K562 (cell line): Measurements from ENCODE around the gene CRYM. TPM values are rescaled to one million over a fixed set of nuclear protein-coding genes. Genes with fewer than 3 reads are reported as not detected.

Source experiments
- ARID1B ChIP-seq: fragments of 450-650 bp; IDR thresholded peaks from 2 replicates; pipeline ENCODE4 v1.6.1; 2016; ENCODE audit warnings: antibody characterized with exemption, mild to moderate bottlenecking, inconsistent platforms
- BHLHE40 ChIP-seq: IDR thresholded peaks from 2 replicates; pipeline ENCODE4 v1.6.1; 2011; ENCODE audit warnings: low read length, improper control_type of control experiment
- BRF2 ChIP-seq: IDR thresholded peaks from 3 replicates; pipeline ENCODE4 v1.6.1; 2011; ENCODE audit warnings: borderline replicate concordance, mild to moderate bottlenecking; ENCODE audit not compliant: insufficient read length, insufficient read depth
- L3MBTL2 ChIP-seq: fragments of 450-650 bp; IDR thresholded peaks from 2 replicates; pipeline ENCODE4 v1.6.1; 2016; ENCODE audit warnings: mild to moderate bottlenecking, moderate library complexity
- MECOM ChIP-seq: fragments of 250-450 bp; sonication (Bioruptor Pico); IDR thresholded peaks from 2 replicates; pipeline ENCODE4 v1.8.0; 2022; ENCODE audit warnings: inconsistent platforms
- MEF2D ChIP-seq: conservative IDR thresholded peaks from 2 replicates; pipeline ENCODE4 v1.6.1; 2016; ENCODE audit warnings: low read depth, missing genetic modification characterization, missing compliant biosample characterization
- ZNF133 ChIP-seq: fragments of 250-450 bp; sonication (Bioruptor Pico); IDR thresholded peaks from 2 replicates; pipeline ENCODE4 v1.4.0; 2020; ENCODE audit warnings: mild to moderate bottlenecking
- polyA plus RNA-seq, 8 experiments: library from polyadenylated mRNA; depleted of rRNA in 4 of 8; stranded (reverse) in 5 of 8; unstranded in 3 of 8; fragments of >200 nt; fragmentation: Nextera tagmentation in 2 of 8; fragmentation: Illumina TruSeq in 1 of 8; extraction: Ambion mirVana in 2 of 8; extraction: Trizol in 1 of 8; gene quantifications; 2 replicates each; pipeline versions ENCODE4 v1.2.1 to v1.2.3, GENCODE V29; 2011 to 2014; ENCODE audit warnings: inconsistent platforms in 1 of 8, missing spikeins in 1 of 8
- total RNA-seq, 7 experiments: library from RNA; depleted of rRNA in 6 of 7; stranded (reverse); fragments of >200 nt in 6 of 7; fragmentation: Illumina TruSeq in 2 of 7; extraction: Trizol in 2 of 7; gene quantifications; 2 replicates each; pipeline versions ENCODE4 v1.2.1 to v1.2.3, GENCODE V29; 2011 to 2021; ENCODE audit warnings: low replicate concordance in 1 of 7
- TF ChIP-seq, protein P1 (sequence below): fragments of 450-650 bp; IDR thresholded peaks from 2 replicates; pipeline ENCODE4 v1.6.1; 2016; ENCODE audit warnings: borderline replicate concordance
- TF ChIP-seq, protein P2 (sequence below): fragments of 450-650 bp; IDR thresholded peaks from 2 replicates; pipeline ENCODE4 v1.6.1; 2017; ENCODE audit warnings: antibody characterized with exemption
- TF ChIP-seq, protein P3 (sequence below): sonication (generic); formaldehyde crosslinking; IDR thresholded peaks from 2 replicates; pipeline ENCODE4 v1.8.0; 2022; ENCODE audit warnings: mild to moderate bottlenecking, missing genetic modification reagents, borderline replicate concordance
- TF ChIP-seq, protein P4 (sequence below): fragments of 450-650 bp; conservative IDR thresholded peaks from 2 replicates; pipeline ENCODE4 v1.6.1; 2016; ENCODE audit warnings: missing genetic modification characterization, low read depth, mild to moderate bottlenecking, control low read depth, missing compliant biosample characterization
- TF ChIP-seq, protein P5 (sequence below), 2 experiments: fragments of 150-350 bp in 1 of 2; IDR thresholded peaks; 2 replicates each; pipeline ENCODE4 v1.6.1; 2012 to 2016; ENCODE audit warnings: low read depth in 2 of 2, low read length in 2 of 2, mild to moderate bottlenecking in 1 of 2, moderate library complexity in 1 of 2

The CRYM gene
- total and polyA plus RNA-seq, 9 of the 15 experiments (the other 6 are each of a cell fraction or from before 2014, with no cell fraction given): 0.08 to 0.98 (median 0.47) TPM

DNA sequence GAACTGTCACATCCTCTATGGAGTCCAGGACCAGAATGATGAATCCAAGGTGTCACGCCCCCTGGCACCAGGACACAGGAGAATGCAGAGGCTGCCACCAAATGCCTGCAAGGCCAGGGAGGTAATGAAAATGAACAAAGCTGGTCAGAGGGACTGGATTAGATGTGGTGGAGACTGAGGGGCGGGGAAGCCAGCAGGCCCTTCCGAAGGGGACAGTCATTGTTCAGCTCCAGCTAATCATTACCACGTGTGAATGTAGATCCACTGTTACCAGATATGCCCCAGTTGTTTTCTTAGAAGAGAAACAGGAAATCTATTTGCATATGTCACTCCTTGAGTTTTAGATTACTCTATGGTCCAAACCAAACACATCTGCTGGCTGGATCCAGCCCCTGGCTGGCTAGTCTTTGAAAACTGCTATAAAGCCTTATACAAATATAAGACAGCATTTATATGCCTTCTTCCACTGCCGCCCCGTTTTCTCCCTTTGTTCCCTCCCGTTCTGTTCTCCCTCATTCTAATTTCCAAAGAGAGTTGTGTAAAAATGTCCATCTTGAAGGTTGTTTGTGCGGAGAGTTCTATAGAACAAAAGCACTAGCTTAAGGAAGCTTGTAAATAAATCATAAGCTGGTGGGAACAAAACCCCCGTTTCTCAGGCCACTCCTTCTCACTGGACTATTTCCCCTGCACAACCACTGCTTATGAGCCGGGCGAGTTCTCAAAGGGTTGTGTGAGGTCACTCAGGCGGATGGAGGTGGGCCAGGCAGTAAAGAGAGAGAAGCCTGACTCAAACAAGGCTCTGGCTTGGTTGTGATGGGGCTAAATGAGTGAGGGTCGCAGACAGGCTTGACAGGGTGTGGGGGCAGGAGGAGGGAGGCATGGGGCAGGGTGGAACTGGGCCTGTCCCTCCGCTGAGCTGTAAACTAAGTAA lies 14.2 kb downstream of the CRYM start (continued):
- TF ChIP-seq, protein P1, sequence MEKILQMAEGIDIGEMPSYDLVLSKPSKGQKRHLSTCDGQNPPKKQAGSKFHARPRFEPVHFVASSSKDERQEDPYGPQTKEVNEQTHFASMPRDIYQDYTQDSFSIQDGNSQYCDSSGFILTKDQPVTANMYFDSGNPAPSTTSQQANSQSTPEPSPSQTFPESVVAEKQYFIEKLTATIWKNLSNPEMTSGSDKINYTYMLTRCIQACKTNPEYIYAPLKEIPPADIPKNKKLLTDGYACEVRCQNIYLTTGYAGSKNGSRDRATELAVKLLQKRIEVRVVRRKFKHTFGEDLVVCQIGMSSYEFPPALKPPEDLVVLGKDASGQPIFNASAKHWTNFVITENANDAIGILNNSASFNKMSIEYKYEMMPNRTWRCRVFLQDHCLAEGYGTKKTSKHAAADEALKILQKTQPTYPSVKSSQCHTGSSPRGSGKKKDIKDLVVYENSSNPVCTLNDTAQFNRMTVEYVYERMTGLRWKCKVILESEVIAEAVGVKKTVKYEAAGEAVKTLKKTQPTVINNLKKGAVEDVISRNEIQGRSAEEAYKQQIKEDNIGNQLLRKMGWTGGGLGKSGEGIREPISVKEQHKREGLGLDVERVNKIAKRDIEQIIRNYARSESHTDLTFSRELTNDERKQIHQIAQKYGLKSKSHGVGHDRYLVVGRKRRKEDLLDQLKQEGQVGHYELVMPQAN: no peak
- TF ChIP-seq ARID1B (0 out of 2 replicates have a peak, but pooled peaks have one; percentile 26), BHLHE40 (0 out of 2 replicates have a peak, but pooled peaks have one; percentile 5), L3MBTL2 (peak; percentile 51; the same call in 1 of the 2 replicates), MEF2D (tag) (no peak; the same call in 1 of the 2 replicates), BRF2 (no peak), MECOM (CRISPR knock-in tag) (no peak), ZNF133 (CRISPR knock-in tag) (no peak)
- TF ChIP-seq, protein P2, sequence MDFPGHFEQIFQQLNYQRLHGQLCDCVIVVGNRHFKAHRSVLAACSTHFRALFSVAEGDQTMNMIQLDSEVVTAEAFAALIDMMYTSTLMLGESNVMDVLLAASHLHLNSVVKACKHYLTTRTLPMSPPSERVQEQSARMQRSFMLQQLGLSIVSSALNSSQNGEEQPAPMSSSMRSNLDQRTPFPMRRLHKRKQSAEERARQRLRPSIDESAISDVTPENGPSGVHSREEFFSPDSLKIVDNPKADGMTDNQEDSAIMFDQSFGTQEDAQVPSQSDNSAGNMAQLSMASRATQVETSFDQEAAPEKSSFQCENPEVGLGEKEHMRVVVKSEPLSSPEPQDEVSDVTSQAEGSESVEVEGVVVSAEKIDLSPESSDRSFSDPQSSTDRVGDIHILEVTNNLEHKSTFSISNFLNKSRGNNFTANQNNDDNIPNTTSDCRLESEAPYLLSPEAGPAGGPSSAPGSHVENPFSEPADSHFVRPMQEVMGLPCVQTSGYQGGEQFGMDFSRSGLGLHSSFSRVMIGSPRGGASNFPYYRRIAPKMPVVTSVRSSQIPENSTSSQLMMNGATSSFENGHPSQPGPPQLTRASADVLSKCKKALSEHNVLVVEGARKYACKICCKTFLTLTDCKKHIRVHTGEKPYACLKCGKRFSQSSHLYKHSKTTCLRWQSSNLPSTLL: no peak
- TF ChIP-seq, protein P3, sequence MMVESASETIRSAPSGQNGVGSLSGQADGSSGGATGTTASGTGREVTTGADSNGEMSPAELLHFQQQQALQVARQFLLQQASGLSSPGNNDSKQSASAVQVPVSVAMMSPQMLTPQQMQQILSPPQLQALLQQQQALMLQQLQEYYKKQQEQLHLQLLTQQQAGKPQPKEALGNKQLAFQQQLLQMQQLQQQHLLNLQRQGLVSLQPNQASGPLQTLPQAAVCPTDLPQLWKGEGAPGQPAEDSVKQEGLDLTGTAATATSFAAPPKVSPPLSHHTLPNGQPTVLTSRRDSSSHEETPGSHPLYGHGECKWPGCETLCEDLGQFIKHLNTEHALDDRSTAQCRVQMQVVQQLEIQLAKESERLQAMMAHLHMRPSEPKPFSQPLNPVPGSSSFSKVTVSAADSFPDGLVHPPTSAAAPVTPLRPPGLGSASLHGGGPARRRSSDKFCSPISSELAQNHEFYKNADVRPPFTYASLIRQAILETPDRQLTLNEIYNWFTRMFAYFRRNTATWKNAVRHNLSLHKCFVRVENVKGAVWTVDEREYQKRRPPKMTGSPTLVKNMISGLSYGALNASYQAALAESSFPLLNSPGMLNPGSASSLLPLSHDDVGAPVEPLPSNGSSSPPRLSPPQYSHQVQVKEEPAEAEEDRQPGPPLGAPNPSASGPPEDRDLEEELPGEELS: no peak
- TF ChIP-seq, protein P4, sequence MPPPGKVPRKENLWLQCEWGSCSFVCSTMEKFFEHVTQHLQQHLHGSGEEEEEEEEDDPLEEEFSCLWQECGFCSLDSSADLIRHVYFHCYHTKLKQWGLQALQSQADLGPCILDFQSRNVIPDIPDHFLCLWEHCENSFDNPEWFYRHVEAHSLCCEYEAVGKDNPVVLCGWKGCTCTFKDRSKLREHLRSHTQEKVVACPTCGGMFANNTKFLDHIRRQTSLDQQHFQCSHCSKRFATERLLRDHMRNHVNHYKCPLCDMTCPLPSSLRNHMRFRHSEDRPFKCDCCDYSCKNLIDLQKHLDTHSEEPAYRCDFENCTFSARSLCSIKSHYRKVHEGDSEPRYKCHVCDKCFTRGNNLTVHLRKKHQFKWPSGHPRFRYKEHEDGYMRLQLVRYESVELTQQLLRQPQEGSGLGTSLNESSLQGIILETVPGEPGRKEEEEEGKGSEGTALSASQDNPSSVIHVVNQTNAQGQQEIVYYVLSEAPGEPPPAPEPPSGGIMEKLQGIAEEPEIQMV: no peak
- TF ChIP-seq, protein P5, sequence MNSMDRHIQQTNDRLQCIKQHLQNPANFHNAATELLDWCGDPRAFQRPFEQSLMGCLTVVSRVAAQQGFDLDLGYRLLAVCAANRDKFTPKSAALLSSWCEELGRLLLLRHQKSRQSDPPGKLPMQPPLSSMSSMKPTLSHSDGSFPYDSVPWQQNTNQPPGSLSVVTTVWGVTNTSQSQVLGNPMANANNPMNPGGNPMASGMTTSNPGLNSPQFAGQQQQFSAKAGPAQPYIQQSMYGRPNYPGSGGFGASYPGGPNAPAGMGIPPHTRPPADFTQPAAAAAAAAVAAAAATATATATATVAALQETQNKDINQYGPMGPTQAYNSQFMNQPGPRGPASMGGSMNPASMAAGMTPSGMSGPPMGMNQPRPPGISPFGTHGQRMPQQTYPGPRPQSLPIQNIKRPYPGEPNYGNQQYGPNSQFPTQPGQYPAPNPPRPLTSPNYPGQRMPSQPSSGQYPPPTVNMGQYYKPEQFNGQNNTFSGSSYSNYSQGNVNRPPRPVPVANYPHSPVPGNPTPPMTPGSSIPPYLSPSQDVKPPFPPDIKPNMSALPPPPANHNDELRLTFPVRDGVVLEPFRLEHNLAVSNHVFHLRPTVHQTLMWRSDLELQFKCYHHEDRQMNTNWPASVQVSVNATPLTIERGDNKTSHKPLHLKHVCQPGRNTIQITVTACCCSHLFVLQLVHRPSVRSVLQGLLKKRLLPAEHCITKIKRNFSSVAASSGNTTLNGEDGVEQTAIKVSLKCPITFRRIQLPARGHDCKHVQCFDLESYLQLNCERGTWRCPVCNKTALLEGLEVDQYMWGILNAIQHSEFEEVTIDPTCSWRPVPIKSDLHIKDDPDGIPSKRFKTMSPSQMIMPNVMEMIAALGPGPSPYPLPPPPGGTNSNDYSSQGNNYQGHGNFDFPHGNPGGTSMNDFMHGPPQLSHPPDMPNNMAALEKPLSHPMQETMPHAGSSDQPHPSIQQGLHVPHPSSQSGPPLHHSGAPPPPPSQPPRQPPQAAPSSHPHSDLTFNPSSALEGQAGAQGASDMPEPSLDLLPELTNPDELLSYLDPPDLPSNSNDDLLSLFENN (IDR thresholded peaks at IDR 0.05; ENCODE audit: low read depth in 2 of 2, low read length in 2 of 2): no peak
